Endothelial cell of umbilical vein (primary cell): Measurements from ENCODE around the gene GAB2.

Experiments used
- CTCF ChIP-seq, 2 donors: IDR thresholded peaks; 1 replicate in 1 of 2; 2 replicates in 1 of 2; pipeline ENCODE4 v1.5.1; 2011; ENCODE audit warnings: low read length in 2 of 2, mild to moderate bottlenecking in 2 of 2, moderate library complexity in 2 of 2, control low read depth in 1 of 2, inconsistent platforms in 1 of 2, low read depth in 1 of 2; ENCODE audit not compliant: insufficient read depth in 1 of 2; ENCODE audit errors: extremely low read depth in 1 of 2
- EZH2 ChIP-seq: IDR thresholded peaks from 2 replicates; pipeline ENCODE4 v1.6.1; 2012; ENCODE audit warnings: borderline replicate concordance, low read depth, mild to moderate bottlenecking, moderate library complexity, low read length, inconsistent platforms; ENCODE audit not compliant: severe bottlenecking
- FOS ChIP-seq: IDR thresholded peaks from 2 replicates; pipeline ENCODE4 v1.6.1; 2011; ENCODE audit warnings: mild to moderate bottlenecking, low read length, moderate library complexity, borderline replicate concordance; ENCODE audit not compliant: insufficient read depth
- GATA2 ChIP-seq: IDR thresholded peaks from 2 replicates; pipeline ENCODE4 v1.7.0; 2011; ENCODE audit warnings: low read depth, mild to moderate bottlenecking, moderate library complexity, mixed read lengths, low read length; ENCODE audit not compliant: insufficient read length, insufficient read depth
- JUN ChIP-seq: IDR thresholded peaks from 2 replicates; pipeline ENCODE4 v1.6.1; 2011; ENCODE audit warnings: borderline replicate concordance, low read depth; ENCODE audit not compliant: insufficient read length, insufficient read depth
- POLR2A ChIP-seq: IDR thresholded peaks from 2 replicates; pipeline ENCODE4 v1.6.1; 2012; ENCODE audit warnings: low read depth, mild to moderate bottlenecking, control low read depth, low read length
- POLR2AphosphoS5 ChIP-seq: IDR thresholded peaks from 2 replicates; pipeline ENCODE4 v1.6.1; 2012; ENCODE audit warnings: low read depth, mild to moderate bottlenecking, control low read depth, low read length, moderate library complexity; ENCODE audit not compliant: insufficient read depth

- no peak for TF ChIP-seq CTCF (IDR thresholded peaks at IDR 0.05; ENCODE audit: extremely low read depth in 1 of 2, insufficient read depth in 1 of 2, low read depth in 1 of 2, low read length in 2 of 2)
- no peak for TF ChIP-seq POLR2AphosphoS5
- TF ChIP-seq JUN: no peak
- no peak for TF ChIP-seq POLR2A
- TF ChIP-seq GATA2: no peak
- no peak for TF ChIP-seq FOS
- no peak for TF ChIP-seq EZH2
These were observed 113.4 kb downstream of the GAB2 start for GRCh38 chr11:78304201-78304600.
